ENCODE data around the gene RELT. TPM values are rescaled to one million over a fixed set of nuclear protein-coding genes. Genes with fewer than 3 reads are reported as not detected.

The RELT gene
- total and polyA plus RNA-seq, 2 of the 13 experiments (the other 11 are each of a cell fraction or from before 2014, with no cell fraction given), result 2.5 to 4.7 TPM

GRCh38 chr11:73338279-73338678, 37.9 kb upstream of the RELT start (continued):
- no peak for TF ChIP-seq ZBTB49 (CRISPR knock-in tag; IDR thresholded peaks at IDR 0.05; ENCODE audit: borderline replicate concordance)
- no peak for TF ChIP-seq GATAD1 (CRISPR knock-in tag; IDR thresholded peaks at IDR 0.05)
- no peak for TF ChIP-seq SMARCE1 (IDR thresholded peaks at IDR 0.05; ENCODE audit: borderline replicate concordance)
- TF ChIP-seq SP140L (CRISPR knock-in tag; IDR thresholded peaks at IDR 0.05; ENCODE audit: borderline replicate concordance), result no peak
- TF ChIP-seq FOXK2 (IDR thresholded peaks at IDR 0.05), result no peak
- no peak for TF ChIP-seq HINFP (CRISPR knock-in tag; IDR thresholded peaks at IDR 0.05; ENCODE audit: low read depth)
- no peak for TF ChIP-seq ARNT2 (CRISPR knock-in tag; IDR thresholded peaks at IDR 0.05; ENCODE audit: low read depth)
- TF ChIP-seq KDM5A (IDR thresholded peaks at IDR 0.05; ENCODE audit: borderline replicate concordance, low read length), result no peak

GRCh38 chr11:73340164-73340563, 36.0 kb upstream of the RELT start:
- no peak overlapping the region for H3K27ac ChIP-seq (ENCODE audit: extremely low read length, insufficient read depth, low read length)
- H3K4me2 ChIP-seq (ENCODE audit: low read depth, low read length), result no peak overlapping the region
- BruUV-seq (replicated peaks), result no TSS peak
- H3K4me3 ChIP-seq (replicated peaks in 1 of 3; ENCODE audit: insufficient read depth in 1 of 3, low read depth in 2 of 3, low read length in 3 of 3), result no peak overlapping the region
- H3K36me3 ChIP-seq (replicated peaks in 1 of 2; ENCODE audit: control insufficient read depth in 1 of 2, insufficient read depth in 2 of 2, low read length in 2 of 2), result peaks cover 6 to 38% of the 10 kb centered on the region in 2 experiments; a peak in 4 of 5 replicates
- no peak for FAIRE-seq
- no peak overlapping the region for H3K9ac ChIP-seq (ENCODE audit: insufficient read depth, low read depth, low read length)
- ChIA-PET CTCF (ENCODE audit: low intra/inter-chr PET ratio, low total read pairs) (no interaction called here), POLR2A (no interaction called here)
- no peaks in the 10 kb centered on the region for H3K9me3 ChIP-seq (ENCODE audit: low read length)
- TF ChIP-seq ZFP36 (IDR thresholded peaks at IDR 0.05; ENCODE audit: borderline replicate concordance, low read depth, low read length, partially characterized antibody) (peak; percentile 78), RAD51 (IDR thresholded peaks at IDR 0.05; ENCODE audit: borderline replicate concordance) (no peak), ZNF510 (CRISPR knock-in tag; IDR thresholded peaks at IDR 0.05; ENCODE audit: low read depth) (no peak), ZNF382 (CRISPR knock-in tag; IDR thresholded peaks at IDR 0.05; ENCODE audit: borderline replicate concordance) (no peak)
- intact Hi-C loops (cut with micrococcal nuclease; ENCODE audit: unreplicated experiment) (no loop called here), in situ Hi-C loops (cut with HindIII; ENCODE audit: extremely low pct_ligation_motif_present, low pct_unique_long_range_greater_than_20kb) (loop anchor here (5.0 kb wide), 1 partner anchor 33 kb away; the partner anchor contains the start of gene ARHGEF17)
- ATAC-seq, result no peak
- peaks cover 14% of the 10 kb centered on the region for H3K79me2 ChIP-seq (ENCODE audit: insufficient read depth, low read length)
- peaks cover 17% of the 10 kb centered on the region for H4K20me1 ChIP-seq (ENCODE audit: insufficient read depth, low read length)
- H3K4me1 ChIP-seq (ENCODE audit: insufficient read depth, low read length), result peaks cover 11% of the 10 kb centered on the region
- no peaks in the 10 kb centered on the region for H3K27me3 ChIP-seq (ENCODE audit: control insufficient read depth in 1 of 2, insufficient read depth in 2 of 2, low read length in 2 of 2)
- DNase-seq (ENCODE audit: low spot score), result no peak
- H2AFZ ChIP-seq (ENCODE audit: low read length), result no peak overlapping the region
- WGBS (ENCODE audit: low lambda C conversion rate), result 89% methylated on average over 3 of the region's 3 CpGs
